GM18867 (cell line): Measurements from ENCODE around the gene LRRTM4.

Experiments used
- ATAC-seq: cut with Tn5 transposase; IDR thresholded peaks from one replicate; pipeline ENCODE4 v1.9.1; 2021; ENCODE audit warnings: mild to moderate bottlenecking, moderate library complexity; ENCODE audit not compliant: unreplicated experiment

Gene LRRTM4

GRCh38 chr2:77479395-77479794, 42.8 kb downstream of the LRRTM4 start:
- ATAC-seq, result no peak

GRCh38 chr2:77470096-77470495, 52.1 kb downstream of the LRRTM4 start:
- no peak for ATAC-seq

- no peak for ATAC-seq
Measured at GRCh38 chr2:77469106-77469505, 53.1 kb downstream of the LRRTM4 start.

- no peak for ATAC-seq
Measured at GRCh38 chr2:77459840-77460239, 62.3 kb downstream of the LRRTM4 start.

- no peak for ATAC-seq
Measured at GRCh38 chr2:77458216-77458615, 64.0 kb downstream of the LRRTM4 start.

- ATAC-seq, result no peak
Measured at GRCh38 chr2:77457665-77458064, 64.5 kb downstream of the LRRTM4 start.

- no peak for ATAC-seq
Measured at GRCh38 chr2:77443076-77443475, 79.1 kb downstream of the LRRTM4 start.

- no peak for ATAC-seq
Measured at GRCh38 chr2:77434880-77435279, 87.3 kb downstream of the LRRTM4 start.

GRCh38 chr2:77428946-77429345, 93.2 kb downstream of the LRRTM4 start:
- ATAC-seq, result no peak

- no peak for ATAC-seq
Measured at GRCh38 chr2:77421971-77422370, 100.2 kb downstream of the LRRTM4 start.

GRCh38 chr2:77418537-77418936, 103.6 kb downstream of the LRRTM4 start:
- ATAC-seq, result no peak

- no peak for ATAC-seq
Measured at GRCh38 chr2:77404189-77404588, 118.0 kb downstream of the LRRTM4 start.

- no peak for ATAC-seq
Measured at GRCh38 chr2:77398970-77399600, 123.1 kb downstream of the LRRTM4 start.

GRCh38 chr2:77397763-77398162, 124.4 kb downstream of the LRRTM4 start:
- no peak for ATAC-seq

- ATAC-seq, result no peak
Measured at GRCh38 chr2:77395011-77395410, 127.2 kb downstream of the LRRTM4 start.

- no peak for ATAC-seq
Measured at GRCh38 chr2:77391119-77391518, 131.1 kb downstream of the LRRTM4 start.

GRCh38 chr2:77387324-77387723, 134.9 kb downstream of the LRRTM4 start:
- no peak for ATAC-seq

GRCh38 chr2:77372636-77373035, 149.5 kb downstream of the LRRTM4 start:
- ATAC-seq, result no peak

GRCh38 chr2:77370511-77370910, 151.7 kb downstream of the LRRTM4 start:
- no peak for ATAC-seq

GRCh38 chr2:77363277-77363676, 158.9 kb downstream of the LRRTM4 start:
- no peak for ATAC-seq

GRCh38 chr2:77348821-77349220, 173.4 kb downstream of the LRRTM4 start:
- ATAC-seq, result no peak

GRCh38 chr2:77336013-77336412, 186.2 kb downstream of the LRRTM4 start:
- ATAC-seq, result no peak
